B cell (primary cell): ENCODE data around the gene CLEC4G.

ENCODE experiments used
- EZH2 ChIP-seq: IDR thresholded peaks from 2 replicates; pipeline ENCODE4 v1.6.1; 2012; ENCODE audit warnings: borderline replicate concordance, low read depth, mild to moderate bottlenecking, moderate library complexity, low read length; ENCODE audit not compliant: insufficient read depth, poor library complexity, severe bottlenecking
- TF ChIP-seq, protein P1 (sequence below): fragments of 200-600 bp; IDR thresholded peaks from one replicate; pipeline ENCODE4 v1.8.0; 2022; ENCODE audit warnings: antibody characterized with exemption, mild to moderate bottlenecking

DNA sequence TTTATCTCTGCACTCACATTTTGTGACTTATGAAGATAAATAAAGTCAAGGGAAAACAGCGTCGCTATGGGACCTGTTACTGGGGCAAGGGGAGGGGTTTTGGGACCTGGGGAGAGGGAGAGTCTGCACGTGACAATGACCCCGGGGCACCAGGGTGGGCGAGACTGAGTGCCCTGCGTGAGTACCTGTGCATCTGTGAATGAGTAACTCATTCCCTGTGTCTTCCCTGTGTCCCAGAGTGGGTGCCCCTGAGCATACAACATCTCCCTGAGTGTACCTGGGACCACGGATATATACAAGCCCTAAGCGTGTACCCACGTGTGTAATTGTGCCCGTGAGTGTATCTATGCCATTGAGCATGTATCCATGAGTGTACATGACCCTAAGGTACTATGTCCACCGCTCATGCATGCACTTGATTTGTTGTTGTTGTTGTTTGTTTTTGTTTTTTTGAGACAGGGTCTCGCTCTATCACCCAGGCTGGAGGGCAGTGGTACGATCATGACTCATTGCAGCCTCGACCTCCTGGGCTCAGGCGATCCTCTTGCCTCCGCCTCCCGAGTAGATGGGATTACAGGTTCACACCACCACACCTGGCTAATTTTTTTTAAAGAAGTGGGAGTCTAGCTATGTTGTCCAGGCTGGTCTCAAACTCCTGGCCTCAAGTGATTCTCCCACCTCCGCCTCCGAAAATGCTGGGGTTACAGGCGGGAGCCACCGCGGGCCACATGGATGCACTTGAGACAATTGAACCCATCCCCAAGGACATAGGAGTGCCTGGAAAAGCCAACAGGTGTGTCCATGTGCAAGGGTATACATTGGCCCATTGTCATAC lies 51.9 kb downstream of the CLEC4G start:
- TF ChIP-seq, protein P1, sequence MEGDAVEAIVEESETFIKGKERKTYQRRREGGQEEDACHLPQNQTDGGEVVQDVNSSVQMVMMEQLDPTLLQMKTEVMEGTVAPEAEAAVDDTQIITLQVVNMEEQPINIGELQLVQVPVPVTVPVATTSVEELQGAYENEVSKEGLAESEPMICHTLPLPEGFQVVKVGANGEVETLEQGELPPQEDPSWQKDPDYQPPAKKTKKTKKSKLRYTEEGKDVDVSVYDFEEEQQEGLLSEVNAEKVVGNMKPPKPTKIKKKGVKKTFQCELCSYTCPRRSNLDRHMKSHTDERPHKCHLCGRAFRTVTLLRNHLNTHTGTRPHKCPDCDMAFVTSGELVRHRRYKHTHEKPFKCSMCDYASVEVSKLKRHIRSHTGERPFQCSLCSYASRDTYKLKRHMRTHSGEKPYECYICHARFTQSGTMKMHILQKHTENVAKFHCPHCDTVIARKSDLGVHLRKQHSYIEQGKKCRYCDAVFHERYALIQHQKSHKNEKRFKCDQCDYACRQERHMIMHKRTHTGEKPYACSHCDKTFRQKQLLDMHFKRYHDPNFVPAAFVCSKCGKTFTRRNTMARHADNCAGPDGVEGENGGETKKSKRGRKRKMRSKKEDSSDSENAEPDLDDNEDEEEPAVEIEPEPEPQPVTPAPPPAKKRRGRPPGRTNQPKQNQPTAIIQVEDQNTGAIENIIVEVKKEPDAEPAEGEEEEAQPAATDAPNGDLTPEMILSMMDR, result no peak
- TF ChIP-seq EZH2, result no peak
